H7 (cell line): ENCODE measurements around the gene FBN2. TPM values are rescaled to one million over a fixed set of nuclear protein-coding genes. Genes with fewer than 3 reads are reported as not detected.
"Not testable (repeated sequence)": the region's sequence is repeated elsewhere in the genome, so short reads cannot be mapped to it uniquely, and the experiment has no call there.

Experiments used
- DNase-seq: peaks from one replicate; pipeline ENCODE4 v3.0.0; 2012
- H3K27me3 ChIP-seq: 2 replicates; pipeline ENCODE4 v1.6.0; 2011; ENCODE audit warnings: mild to moderate bottlenecking, low read length; ENCODE audit not compliant: control insufficient read depth, insufficient read depth
- H3K36me3 ChIP-seq: replicated peaks from 2 replicates; pipeline ENCODE4 v1.5.1; 2011; ENCODE audit warnings: low read length; ENCODE audit not compliant: control insufficient read depth, insufficient read depth
- H3K4me3 ChIP-seq: 2 replicates; pipeline ENCODE4 v1.5.1; 2011; ENCODE audit warnings: low read depth, mild to moderate bottlenecking, control low read depth, low read length, moderate library complexity; ENCODE audit not compliant: insufficient read depth
- total RNA-seq: library from RNA; depleted of rRNA; stranded (reverse); fragments of >200 nt; shearing (Covaris generic); gene quantifications from 2 replicates; pipeline ENCODE4 v1.2.3, GENCODE V29; 2014

Gene FBN2
- total RNA-seq, 1 experiment from 2014 or later, result 22.6 TPM

- H3K27me3 ChIP-seq, result no peaks in the 10 kb centered on the region
- no peak for DNase-seq
- no peak overlapping the region for H3K4me3 ChIP-seq
- H3K36me3 ChIP-seq, result no peaks in the 10 kb centered on the region
Measured at GRCh38 chr5:128334010-128334716, 203.9 kb downstream of the FBN2 start.

DNA sequence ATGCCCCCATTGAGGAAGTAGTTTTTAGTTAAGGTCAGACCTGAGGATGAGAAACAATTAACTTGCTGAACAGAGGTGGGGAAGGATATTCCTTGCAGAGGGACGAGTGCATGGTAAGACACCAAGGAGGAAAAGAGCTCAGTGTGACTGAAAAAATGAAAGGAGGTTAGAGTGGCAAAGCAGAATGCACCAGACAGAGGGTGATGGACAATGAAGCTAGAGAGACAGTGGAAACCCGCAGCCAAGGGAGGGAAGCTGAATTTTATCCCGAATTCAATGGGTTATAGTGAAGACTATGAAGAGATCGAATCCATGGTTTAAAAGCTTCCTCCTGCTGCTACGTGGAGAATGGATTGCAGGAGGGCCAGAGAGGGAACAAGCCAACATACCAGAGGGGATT is 206.8 kb downstream of the FBN2 start:
- no peak for DNase-seq
- no peaks in the 10 kb centered on the region for H3K36me3 ChIP-seq
- H3K27me3 ChIP-seq, result no peaks in the 10 kb centered on the region
- no peak overlapping the region for H3K4me3 ChIP-seq

GRCh38 chr5:128329386-128329939 is 208.6 kb downstream of the FBN2 start:
- Histone ChIP-seq H3K36me3 (no peaks in the 10 kb centered on the region), H3K4me3 (no peak overlapping the region), H3K27me3 (no peaks in the 10 kb centered on the region)
- no peak for DNase-seq

DNA sequence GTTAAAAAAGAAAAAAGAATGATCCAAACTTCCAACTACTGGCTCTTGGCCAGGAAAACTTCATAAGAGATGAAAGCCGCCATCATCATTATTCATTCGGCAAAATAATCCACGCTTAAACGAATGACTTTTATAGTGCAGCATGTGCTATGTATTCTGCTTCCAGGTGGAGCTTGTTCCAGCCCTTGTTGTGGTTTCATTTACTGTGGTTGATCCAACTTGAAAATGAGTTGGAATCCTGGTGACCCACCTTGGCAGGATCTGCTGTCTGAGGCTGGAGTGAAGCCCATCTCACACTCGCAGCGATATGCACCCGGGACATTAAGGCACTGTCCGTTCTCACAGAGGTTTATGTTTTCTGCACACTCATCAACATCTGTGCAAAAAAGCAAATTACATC is 209.6 kb downstream of the FBN2 start:
- H3K27me3 ChIP-seq, result no peaks in the 10 kb centered on the region
- no peak for DNase-seq
- no peak overlapping the region for H3K4me3 ChIP-seq
- H3K36me3 ChIP-seq, result no peaks in the 10 kb centered on the region

- no peaks in the 10 kb centered on the region for H3K27me3 ChIP-seq
- DNase-seq, result no peak
- no peaks in the 10 kb centered on the region for H3K36me3 ChIP-seq
- no peak overlapping the region for H3K4me3 ChIP-seq
Measured at GRCh38 chr5:128328007-128328406, 210.0 kb downstream of the FBN2 start.

DNA sequence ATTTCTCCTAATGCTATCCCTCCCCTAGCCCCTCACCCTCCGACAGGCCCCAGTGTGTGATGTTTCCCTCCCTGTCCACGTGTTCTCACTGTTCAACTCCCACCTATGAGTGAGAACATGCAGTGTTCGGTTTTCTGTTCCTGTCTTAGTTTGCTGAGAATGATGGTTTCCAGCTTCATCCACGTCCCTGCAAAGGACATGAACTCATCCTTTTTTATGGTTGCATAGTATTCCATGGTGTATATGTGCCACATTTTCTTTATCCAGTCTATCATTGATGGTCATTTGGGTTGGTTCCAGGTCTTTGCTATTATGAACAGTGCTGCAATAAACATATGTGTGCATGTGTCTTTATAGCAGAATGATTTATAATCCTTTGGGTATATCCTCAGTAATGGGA is 216.6 kb downstream of the FBN2 start:
- H3K36me3 ChIP-seq, H3K27me3 ChIP-seq, DNase-seq, H3K4me3 ChIP-seq: not testable (repeated sequence)

DNA sequence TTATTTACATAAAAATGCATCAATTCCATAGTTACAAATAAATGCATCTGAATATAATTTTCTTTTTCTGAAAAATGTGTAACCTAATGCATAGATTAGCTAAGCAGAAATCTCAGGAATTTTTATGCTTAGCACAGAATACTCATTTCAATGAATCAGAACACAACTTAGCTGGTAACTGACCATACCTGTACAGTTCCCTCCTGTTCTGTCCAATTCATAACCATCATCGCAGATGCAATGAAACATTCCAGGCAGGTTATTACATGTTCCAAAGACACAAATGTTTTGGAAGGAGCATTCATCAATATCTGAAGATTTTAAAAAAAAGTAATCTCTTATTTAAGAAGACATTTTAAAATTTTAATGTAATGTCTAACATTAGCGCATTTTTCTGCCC is 219.4 kb downstream of the FBN2 start:
- DNase-seq, result no peak
- Histone ChIP-seq H3K27me3 (no peaks in the 10 kb centered on the region), H3K4me3 (no peak overlapping the region), H3K36me3 (no peaks in the 10 kb centered on the region)

DNA sequence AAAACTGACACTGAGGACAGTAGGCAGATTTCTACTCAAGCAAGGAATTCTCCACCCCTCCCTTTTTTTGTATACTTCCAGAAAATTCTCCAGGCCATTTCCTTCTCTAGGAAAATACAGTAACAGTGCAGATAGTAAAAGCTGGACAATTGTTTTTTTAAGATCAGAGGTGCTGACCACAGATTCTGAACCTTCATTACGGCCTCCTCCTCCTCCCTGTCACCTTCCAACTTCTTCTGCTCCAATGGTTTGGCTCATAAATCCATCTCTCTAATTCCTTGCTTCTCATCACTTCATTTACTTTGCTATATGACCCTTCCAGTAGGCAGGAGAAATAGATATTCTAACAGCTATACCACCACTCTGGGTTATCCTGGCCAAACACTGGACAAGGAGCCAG is 220.6 kb downstream of the FBN2 start:
- Histone ChIP-seq H3K27me3 (no peaks in the 10 kb centered on the region), H3K36me3 (no peaks in the 10 kb centered on the region), H3K4me3 (no peak overlapping the region)
- DNase-seq, result no peak

- no peaks in the 10 kb centered on the region for H3K27me3 ChIP-seq
- DNase-seq, result no peak
- H3K36me3 ChIP-seq, result no peaks in the 10 kb centered on the region
Measured at GRCh38 chr5:128315671-128316070, 222.4 kb downstream of the FBN2 start.

GRCh38 chr5:128305341-128305740 is 232.7 kb downstream of the FBN2 start:
- no peak for DNase-seq
- Histone ChIP-seq H3K36me3 (no peaks in the 10 kb centered on the region), H3K27me3 (no peaks in the 10 kb centered on the region), H3K4me3 (no peak overlapping the region)

More at GRCh38 chr5:128315671-128316070, 222.4 kb downstream of the FBN2 start:
- no peak overlapping the region for H3K4me3 ChIP-seq

GRCh38 chr5:128304791-128305190 is 233.3 kb downstream of the FBN2 start:
- H3K4me3 ChIP-seq, result no peak overlapping the region
- no peak for DNase-seq
- H3K36me3 ChIP-seq, result no peaks in the 10 kb centered on the region
- H3K27me3 ChIP-seq, result no peaks in the 10 kb centered on the region

DNA sequence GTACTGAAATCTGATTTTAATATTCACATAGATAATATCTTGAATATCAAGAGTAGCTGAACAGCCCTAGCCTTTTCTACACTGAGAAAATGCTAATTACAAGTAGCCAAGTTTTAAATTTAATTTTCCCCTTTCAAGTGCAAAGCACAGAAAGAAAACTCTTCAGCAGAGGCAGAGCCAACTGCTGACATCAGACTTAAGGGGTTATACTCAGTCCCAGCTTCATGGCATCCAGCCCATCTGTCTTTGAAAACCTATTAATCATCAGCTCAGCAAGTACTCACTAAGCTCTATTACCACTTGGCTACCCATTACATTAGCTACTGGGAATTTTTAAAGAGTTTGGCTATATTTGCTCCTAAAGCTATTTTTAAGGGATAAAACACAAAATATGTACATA is 234.0 kb downstream of the FBN2 start:
- H3K27me3 ChIP-seq, result no peaks in the 10 kb centered on the region
- no peaks in the 10 kb centered on the region for H3K36me3 ChIP-seq
- no peak overlapping the region for H3K4me3 ChIP-seq
- no peak for DNase-seq

DNA sequence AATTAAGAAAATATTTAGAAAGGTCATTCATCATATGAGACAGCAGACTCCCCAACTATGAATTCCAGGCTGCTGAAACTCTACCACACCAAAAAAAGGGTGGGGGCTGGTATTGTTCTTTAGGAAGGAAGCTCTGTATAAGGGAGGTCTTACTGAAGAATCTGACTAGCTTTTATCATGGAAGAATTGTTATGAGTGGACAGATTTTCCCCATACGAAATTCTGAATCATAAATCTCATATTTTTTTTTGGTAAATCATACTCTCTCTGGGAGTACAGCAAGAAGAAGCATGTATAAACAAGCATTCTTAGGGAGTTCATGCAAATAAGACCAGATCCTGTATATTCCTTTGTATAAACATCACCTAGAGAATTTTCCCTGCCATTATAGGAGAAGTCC is 234.5 kb downstream of the FBN2 start:
- no peak for DNase-seq
- no peaks in the 10 kb centered on the region for H3K36me3 ChIP-seq
- no peak overlapping the region for H3K4me3 ChIP-seq
- H3K27me3 ChIP-seq, result no peaks in the 10 kb centered on the region

DNA sequence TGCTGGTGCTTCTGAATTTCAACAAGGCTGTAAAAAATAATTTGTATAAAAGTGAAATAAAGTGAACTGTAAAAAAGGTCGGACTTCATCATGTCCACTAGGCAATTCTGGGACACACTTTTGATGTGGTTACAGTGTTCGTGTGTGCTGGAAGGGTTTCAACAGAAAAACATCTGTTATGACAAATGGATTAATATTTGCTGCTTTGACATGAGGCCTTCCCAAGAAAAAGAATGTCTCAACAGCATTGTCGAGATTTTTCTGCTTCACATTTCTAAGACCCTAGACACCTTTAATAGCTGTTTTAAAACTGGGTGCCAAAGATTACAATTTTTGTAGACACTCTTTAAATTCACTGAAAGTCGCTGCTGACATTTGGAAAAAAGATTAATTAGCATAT is 237.9 kb downstream of the FBN2 start:
- Histone ChIP-seq H3K4me3 (no peak overlapping the region), H3K36me3 (no peaks in the 10 kb centered on the region), H3K27me3 (no peaks in the 10 kb centered on the region)
- DNase-seq, result no peak

DNA sequence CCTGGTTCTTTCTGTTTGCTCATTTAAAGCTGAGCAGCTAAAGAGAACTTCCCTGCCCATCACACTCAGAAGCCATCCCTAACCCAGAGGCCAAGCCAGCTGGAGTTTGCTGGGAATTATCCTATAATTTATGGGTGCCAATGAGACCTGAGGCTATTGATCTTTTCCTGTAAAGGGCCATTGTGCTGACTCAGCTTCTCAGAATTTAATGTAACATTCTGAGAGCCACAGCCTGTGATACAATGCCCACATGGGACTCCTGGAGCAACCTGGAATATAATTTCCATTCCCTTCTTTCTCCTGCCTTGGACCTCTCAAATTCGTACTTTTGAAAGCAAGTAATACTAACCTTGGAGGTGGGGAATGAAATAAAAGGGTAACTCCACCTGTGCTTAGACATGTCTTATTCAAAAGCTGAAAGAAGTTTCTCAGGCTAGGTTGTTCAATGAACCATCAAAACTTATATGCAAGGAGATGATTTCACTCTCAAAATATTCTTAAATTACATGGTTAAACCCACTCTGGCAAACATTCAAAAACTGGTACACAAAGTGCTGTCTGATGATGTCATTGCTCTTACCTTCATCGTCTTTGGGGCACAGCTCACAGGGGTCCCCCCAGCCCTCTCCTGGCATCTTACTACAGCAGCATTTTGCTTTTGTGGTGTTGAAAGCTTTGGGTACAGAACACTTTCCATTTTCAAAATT is 247.7 kb downstream of the FBN2 start:
- Histone ChIP-seq H3K36me3 (no peaks in the 10 kb centered on the region), H3K4me3 (no peak overlapping the region), H3K27me3 (no peaks in the 10 kb centered on the region)
- DNase-seq, result no peak
